Stimulated activated CD8-positive, alpha-beta memory T cell treated with anti-CD3 and anti-CD28 coated beads, Interleukin-15, amount 100 ng/mL, for 24 hours (primary cell): ENCODE results near the gene C10orf71.

Source experiments
- DNase-seq: peaks from one replicate; pipeline ENCODE4 v3.0.0-alpha.2; 2020; ENCODE audit warnings: low read depth

Gene C10orf71

GRCh38 chr10:49293208-49293603 is 5.8 kb upstream of the C10orf71 start:
- no peak for DNase-seq

DNA sequence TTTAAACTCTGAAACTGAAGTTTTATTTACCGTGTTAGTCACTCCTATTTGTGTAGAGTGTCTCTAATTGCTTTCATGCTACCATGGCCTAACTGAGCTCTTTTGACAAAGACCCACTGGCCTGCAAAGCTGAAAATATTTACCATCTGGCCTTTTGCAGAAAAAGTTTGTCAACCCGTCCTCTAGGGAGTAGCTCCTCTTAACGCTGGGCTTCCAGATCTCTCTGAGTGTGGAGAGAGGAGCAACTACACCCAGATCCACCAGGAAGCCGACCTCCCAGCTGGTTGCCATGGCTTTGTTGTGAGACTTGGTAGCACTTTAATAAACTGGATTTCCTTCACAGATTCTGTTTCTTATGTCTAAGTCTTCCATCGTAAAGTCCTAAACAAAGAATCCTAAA is 4.2 kb upstream of the C10orf71 start:
- no peak for DNase-seq

DNA sequence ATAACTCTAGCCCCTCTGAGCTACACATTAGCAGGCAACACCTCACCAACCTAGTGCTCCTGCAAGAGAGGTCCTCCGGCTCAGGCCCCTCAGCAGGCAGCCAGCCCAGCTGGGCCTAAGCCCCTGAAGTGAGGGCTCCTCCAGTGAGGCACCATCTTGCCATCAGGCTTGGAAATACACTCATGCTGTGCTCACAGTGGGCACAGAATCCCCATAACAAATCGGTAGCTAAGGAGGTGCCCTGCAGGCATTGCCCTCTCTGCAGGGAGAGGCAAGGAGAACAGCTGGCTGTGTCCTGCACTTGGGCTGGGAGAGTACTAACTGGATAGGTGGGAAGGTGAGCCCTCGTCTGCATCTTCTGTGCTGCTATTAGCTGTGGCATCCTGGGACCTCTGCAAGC is 3.7 kb upstream of the C10orf71 start:
- DNase-seq, result no peak

GRCh38 chr10:49296382-49296781 is 2.6 kb upstream of the C10orf71 start:
- DNase-seq, result no peak

DNA sequence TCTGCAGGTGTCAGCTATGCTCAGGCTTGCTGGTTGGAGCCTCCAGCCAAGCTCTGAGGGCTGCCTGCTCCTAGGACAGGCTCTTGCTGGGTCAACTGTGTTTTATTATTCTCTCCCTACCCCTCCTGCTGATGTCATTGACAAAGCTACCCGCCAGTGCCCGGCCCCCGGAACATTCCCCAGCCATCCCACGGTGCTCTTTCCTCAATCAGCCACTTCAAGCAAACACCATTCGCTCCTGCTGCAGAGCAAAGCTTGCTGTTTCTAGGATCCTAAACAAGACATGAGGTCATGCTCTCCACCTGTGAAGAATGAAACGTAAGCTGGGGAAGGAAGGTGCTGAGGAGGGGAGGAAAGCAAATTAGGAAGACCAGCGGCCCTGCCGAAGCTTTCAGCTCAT is 2.1 kb upstream of the C10orf71 start:
- DNase-seq, result no peak

- DNase-seq, result no peak
Measured at GRCh38 chr10:49297818-49298670, 926 bp upstream of the C10orf71 start.

GRCh38 chr10:49298671-49298982 is 343 bp upstream of the C10orf71 start:
- no peak for DNase-seq

- DNase-seq, result no peak
Measured at GRCh38 chr10:49299816-49300139, 808 bp downstream of the C10orf71 start.

DNA sequence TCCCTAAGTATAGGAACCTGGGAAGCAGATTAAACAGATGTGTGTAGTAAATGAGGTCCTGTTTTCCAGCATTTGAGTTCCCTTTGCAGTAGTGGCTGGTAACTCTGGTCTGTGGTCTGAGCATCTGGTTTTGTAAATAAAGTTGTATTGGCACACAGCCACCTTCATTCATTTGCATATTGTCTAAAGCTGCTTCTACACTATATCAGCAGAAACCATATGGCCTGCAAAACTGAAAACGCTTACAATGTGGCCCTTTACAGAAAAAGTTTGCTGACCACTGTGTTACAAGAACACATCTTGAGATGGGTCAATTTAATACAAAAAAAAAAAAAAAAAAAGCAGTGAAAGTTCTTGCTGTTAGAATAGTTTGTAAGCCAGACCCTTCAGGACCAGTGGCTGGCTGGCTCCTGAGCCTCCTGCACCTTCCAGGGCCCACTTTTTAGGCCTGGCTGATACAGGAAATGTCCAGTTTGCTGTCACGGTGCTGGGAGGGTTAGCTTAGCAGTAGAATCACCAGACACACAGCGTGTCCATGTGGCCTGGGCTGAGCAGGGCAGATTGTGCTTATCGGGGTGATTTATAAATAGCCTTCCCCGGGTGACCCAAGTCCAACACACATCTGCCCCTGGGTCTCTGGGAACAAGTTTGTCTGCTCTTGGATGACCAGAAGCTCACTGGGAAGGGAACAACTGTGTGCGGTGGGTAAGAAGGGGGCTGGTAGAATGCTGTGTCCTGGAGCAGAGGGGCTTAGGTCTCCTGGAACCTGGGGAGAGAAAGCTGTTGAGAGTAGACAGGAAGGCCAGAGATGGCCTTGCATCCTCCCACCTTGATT is 1.4 kb downstream of the C10orf71 start:
- DNase-seq, result no peak

DNA sequence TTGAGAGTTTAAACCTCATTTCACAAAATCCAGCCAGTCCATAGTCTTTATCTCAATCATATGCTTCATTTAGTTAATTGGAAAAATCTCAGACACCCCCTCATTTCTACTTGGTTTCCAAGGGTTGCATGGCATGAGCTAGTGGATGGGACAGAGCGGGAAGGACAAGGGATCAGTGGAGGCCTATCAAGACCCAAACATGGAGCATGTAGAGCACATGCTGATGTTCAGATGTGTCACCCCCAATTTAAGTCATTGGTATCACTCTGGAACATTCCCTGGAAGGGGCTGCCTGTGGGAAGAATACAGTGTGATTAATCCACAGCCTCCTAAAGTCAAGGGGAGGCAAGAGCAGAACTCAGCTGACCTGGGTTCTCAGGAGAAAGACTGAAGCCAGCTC is 2.3 kb downstream of the C10orf71 start:
- DNase-seq, result no peak

- no peak for DNase-seq
Measured at GRCh38 chr10:49302088-49302487, 3.1 kb downstream of the C10orf71 start.

DNA sequence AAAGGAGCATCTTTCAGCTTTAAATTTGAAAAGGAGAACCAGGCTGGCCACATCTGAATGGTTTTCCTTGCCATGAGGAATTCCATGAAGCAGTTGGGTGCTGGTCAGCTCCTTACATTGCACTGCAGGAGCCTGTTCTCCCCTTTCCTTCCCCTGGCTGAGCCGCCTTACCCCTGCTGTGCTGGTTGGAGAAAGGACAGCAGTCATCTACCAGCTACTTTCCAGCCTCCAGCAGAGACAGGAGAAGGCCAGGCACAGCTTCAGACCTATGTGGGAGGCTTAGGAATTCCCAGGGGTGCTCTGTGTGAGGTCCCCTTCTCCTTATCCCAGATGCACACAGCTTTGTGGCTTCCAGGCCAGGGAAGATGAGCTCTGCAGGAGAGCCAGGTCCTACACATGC is 4.7 kb downstream of the C10orf71 start:
- no peak for DNase-seq

GRCh38 chr10:49304137-49304536 is 5.2 kb downstream of the C10orf71 start:
- DNase-seq, result no peak

DNA sequence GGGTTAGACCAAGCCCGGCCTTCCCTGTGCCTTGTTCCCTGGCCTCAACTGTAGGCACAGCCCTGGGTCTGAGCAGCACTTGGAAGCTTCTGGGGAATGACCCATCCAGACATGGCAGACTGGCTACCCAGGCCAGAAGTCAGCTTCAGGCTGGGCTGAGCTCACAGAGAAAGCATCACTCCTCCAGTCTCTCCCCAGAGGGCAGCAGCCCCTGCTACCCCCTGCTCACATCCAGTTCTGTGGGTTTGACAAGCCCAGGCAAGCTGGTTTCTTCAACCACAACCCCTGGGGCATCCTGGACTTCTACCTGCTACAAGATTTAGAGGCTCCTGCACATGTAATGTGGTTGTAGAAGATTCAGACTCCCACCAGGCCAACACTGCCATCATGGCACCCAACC is 9.0 kb downstream of the C10orf71 start:
- no peak for DNase-seq

GRCh38 chr10:49308881-49309280 is 9.9 kb downstream of the C10orf71 start:
- no peak for DNase-seq

DNA sequence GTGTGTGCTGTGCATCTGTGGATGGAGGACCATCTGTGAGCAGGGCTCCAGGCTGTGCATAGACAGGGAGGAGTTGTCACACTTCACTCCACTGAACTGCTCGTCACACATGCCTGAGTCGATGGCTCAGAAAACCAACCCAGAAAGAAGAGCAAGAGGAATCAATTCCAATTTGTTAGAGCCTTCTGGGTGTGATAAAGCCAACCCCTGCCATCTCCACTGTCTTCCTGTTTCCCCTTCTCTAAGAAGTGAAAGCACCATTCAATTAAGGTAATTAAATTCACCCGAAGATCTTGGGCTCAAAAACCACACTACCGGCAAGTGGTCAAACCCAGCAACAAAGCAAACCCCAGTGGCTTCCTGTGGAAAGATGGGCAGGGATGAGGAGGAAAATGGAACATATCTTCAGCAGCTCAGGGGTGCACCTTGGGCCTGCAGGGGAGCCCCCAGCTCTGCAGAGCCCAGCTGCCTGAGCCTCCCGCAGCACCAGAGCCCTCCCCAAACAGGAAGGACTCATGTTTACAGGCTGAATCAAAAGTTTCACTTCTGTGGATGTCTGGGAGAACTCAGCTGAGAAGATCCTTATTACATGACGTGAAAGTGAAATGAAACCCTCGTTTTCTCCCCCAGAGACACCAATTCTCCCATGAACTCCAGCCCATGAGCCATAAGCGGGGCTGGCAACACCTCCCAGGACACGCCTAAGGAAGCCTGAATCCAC is 10.9 kb downstream of the C10orf71 start:
- DNase-seq, result no peak

DNA sequence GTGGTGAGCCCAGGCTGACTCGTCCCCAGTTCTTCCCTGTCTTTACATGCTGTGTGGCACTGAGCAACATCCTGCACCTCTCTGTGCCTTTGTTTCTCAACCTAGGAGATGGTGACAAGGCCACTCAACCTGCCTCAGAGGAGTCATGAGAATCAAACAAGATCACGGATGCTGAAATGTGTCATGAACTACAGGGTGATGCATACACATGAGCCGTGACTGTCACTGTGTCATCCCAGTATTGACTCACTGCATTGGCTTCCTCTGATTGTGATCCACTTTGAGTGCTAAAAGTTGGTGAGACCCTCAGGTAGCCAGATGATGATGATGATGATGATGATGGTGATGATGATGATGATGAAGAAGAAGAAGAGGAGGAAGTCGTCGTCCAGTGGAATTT is 11.5 kb downstream of the C10orf71 start:
- no peak for DNase-seq

GRCh38 chr10:49310901-49311554 is 12.1 kb downstream of the C10orf71 start:
- DNase-seq, result no peak

- no peak for DNase-seq
Measured at GRCh38 chr10:49311555-49312236, 12.7 kb downstream of the C10orf71 start.

GRCh38 chr10:49312246-49312869 is 13.4 kb downstream of the C10orf71 start:
- no peak for DNase-seq

- no peak for DNase-seq
Measured at GRCh38 chr10:49313501-49314070, 14.6 kb downstream of the C10orf71 start.
